KMS-11 (cell line): ENCODE measurements around the gene MPHOSPH8.
"Not testable (repeated sequence)": the region's sequence is repeated elsewhere in the genome, so short reads cannot be mapped to it uniquely, and the experiment has no call there.

ENCODE experiments used
- H2AFZ ChIP-seq: fragments of 200-600 bp; sonication (generic); 2 replicates; pipeline ENCODE4 v1.6.1; 2016; ENCODE audit warnings: antibody characterized with exemption, mixed run types, low read depth
- H3K27ac ChIP-seq: fragments of 200-600 bp; sonication (generic); 2 replicates; pipeline ENCODE4 v1.6.1; 2016; ENCODE audit warnings: mild to moderate bottlenecking, mixed run types
- H3K27me3 ChIP-seq: fragments of 200-600 bp; sonication (generic); 2 replicates; pipeline ENCODE4 v1.6.1; 2017; ENCODE audit warnings: mild to moderate bottlenecking, low read depth, mixed run types, moderate library complexity; ENCODE audit not compliant: insufficient read depth
- H3K36me3 ChIP-seq: fragments of 200-600 bp; sonication (generic); 2 replicates; pipeline ENCODE4 v1.6.1; 2017; ENCODE audit warnings: mild to moderate bottlenecking, mixed run types; ENCODE audit not compliant: insufficient read depth
- H3K4me1 ChIP-seq: fragments of 200-600 bp; sonication (generic); 2 replicates; pipeline ENCODE4 v1.6.1; 2016; ENCODE audit warnings: mild to moderate bottlenecking, low read depth, mixed run types; ENCODE audit not compliant: poor library complexity, severe bottlenecking
- H3K4me2 ChIP-seq: fragments of 200-600 bp; sonication (generic); 2 replicates; pipeline ENCODE4 v1.7.0; 2016; ENCODE audit warnings: mild to moderate bottlenecking, mixed run types
- H3K4me3 ChIP-seq: fragments of 200-600 bp; sonication (generic); IDR thresholded peaks from 2 replicates; pipeline ENCODE4 v1.6.1; 2017; ENCODE audit warnings: low read depth, low read length, mixed read lengths; ENCODE audit not compliant: insufficient read depth
- H3K79me2 ChIP-seq: fragments of 200-600 bp; sonication (generic); 2 replicates; pipeline ENCODE4 v1.6.1; 2016; ENCODE audit warnings: low read depth, mixed run types; ENCODE audit not compliant: insufficient read depth
- H3K9ac ChIP-seq: fragments of 200-600 bp; sonication (generic); 2 replicates; pipeline ENCODE4 v1.6.1; 2016; ENCODE audit warnings: mild to moderate bottlenecking, mixed run types
- H4K20me1 ChIP-seq: fragments of 200-600 bp; sonication (generic); 2 replicates; pipeline ENCODE4 v1.6.1; 2016; ENCODE audit warnings: mild to moderate bottlenecking, mixed run types; ENCODE audit not compliant: insufficient read depth
- TF ChIP-seq, protein P1 (sequence below): fragments of 200-600 bp; sonication (generic); conservative IDR thresholded peaks from 2 replicates; pipeline ENCODE4 v1.6.1; 2017; ENCODE audit warnings: low read depth, mild to moderate bottlenecking, antibody characterized with exemption, low read length, moderate library complexity, mixed read lengths

Gene MPHOSPH8

DNA sequence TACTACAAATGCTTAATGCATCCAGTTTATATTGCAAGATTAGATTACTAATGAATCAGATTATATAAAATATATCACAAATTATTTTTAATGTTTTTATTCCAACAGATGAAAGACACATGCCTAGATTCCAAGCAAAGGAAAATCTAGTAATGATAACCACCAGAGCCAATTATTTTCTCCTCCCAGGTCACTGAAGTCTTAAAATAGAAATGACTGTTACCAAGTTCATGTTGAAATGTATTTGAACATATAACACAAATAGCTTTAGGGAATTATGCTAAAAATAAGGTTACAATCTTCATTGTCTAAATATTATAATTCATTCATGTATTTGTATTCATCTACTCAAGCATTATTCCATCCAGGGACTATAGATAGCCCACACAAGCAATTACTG lies 76.3 kb downstream of the MPHOSPH8 start:
- H2AFZ ChIP-seq, H3K4me3 ChIP-seq, H3K4me1 ChIP-seq, H4K20me1 ChIP-seq, H3K36me3 ChIP-seq, H3K4me2 ChIP-seq, H3K9ac ChIP-seq, H3K27me3 ChIP-seq, H3K79me2 ChIP-seq, H3K27ac ChIP-seq: not testable (repeated sequence)

DNA sequence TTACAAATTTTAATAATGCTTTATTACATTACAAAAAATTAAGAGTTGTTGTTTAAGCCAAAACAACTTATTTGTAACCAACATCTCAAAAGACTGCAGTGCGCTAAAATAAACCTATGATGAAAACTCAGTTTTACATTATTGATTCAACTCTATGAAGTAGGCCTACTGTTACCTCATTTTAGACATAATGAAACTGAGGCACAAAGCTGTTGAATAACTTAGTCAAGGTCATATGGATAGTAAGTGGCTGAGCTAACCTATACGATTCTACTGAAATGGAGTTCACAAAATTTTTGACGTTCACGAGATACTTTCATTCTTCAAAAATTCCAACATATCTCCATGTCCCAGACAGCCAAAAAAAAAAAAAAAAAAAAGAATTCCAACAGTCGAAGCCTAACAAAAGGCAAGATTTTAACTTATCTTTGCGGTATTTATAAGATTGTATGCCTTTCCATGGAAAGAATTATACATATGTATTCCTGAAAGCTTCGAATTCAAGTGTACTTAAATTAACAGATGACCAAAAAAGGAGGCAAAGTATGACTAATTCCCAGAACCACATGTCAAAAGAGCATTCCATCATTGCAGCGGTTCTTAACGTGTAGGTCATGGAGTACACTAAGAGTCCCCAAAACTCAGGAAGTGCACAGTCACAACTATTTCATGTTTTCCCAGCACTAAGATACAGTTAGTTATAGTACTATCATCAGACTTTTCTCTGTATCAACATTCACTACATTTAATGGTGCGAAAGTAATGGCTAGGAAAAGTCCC lies 79.9 kb downstream of the MPHOSPH8 start:
- Histone ChIP-seq H3K27me3 (no peaks in the 10 kb centered on the region), H2AFZ (no peak overlapping the region), H3K4me1 (no peaks in the 10 kb centered on the region), H3K9ac (no peak overlapping the region), H4K20me1 (no peaks in the 10 kb centered on the region), H3K27ac (no peak overlapping the region), H3K4me3 (no peak overlapping the region), H3K4me2 (no peak overlapping the region), H3K36me3 (no peaks in the 10 kb centered on the region), H3K79me2 (no peaks in the 10 kb centered on the region)
- TF ChIP-seq, protein P1, sequence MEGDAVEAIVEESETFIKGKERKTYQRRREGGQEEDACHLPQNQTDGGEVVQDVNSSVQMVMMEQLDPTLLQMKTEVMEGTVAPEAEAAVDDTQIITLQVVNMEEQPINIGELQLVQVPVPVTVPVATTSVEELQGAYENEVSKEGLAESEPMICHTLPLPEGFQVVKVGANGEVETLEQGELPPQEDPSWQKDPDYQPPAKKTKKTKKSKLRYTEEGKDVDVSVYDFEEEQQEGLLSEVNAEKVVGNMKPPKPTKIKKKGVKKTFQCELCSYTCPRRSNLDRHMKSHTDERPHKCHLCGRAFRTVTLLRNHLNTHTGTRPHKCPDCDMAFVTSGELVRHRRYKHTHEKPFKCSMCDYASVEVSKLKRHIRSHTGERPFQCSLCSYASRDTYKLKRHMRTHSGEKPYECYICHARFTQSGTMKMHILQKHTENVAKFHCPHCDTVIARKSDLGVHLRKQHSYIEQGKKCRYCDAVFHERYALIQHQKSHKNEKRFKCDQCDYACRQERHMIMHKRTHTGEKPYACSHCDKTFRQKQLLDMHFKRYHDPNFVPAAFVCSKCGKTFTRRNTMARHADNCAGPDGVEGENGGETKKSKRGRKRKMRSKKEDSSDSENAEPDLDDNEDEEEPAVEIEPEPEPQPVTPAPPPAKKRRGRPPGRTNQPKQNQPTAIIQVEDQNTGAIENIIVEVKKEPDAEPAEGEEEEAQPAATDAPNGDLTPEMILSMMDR: no peak

DNA sequence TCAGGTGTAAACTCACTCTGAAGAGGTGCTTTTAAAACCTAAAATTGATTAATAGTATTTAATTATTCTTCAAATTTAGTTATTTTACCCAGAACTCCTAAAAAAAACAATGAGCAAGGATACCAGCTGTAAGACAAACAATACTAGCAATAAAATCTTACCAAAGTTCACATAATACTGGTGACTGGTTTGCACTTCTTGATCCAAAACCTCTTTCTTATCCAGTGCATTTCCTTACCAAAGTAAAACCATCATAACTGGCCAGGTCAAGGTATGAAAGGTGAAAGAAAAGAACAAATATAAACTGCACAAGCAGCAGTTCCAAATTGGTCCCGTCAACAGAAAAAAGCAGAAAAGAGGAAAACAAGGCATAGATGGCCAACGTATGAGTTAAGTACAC lies 86.6 kb downstream of the MPHOSPH8 start:
- H3K9ac ChIP-seq: no peak overlapping the region
- H3K4me2 ChIP-seq: no peak overlapping the region
- TF ChIP-seq, protein P1: no peak
- no peak overlapping the region for H3K27ac ChIP-seq
- no peaks in the 10 kb centered on the region for H3K4me1 ChIP-seq
- no peaks in the 10 kb centered on the region for H3K36me3 ChIP-seq
- no peaks in the 10 kb centered on the region for H3K27me3 ChIP-seq
- H2AFZ ChIP-seq: no peak overlapping the region
- no peak overlapping the region for H3K4me3 ChIP-seq
- H4K20me1 ChIP-seq: peaks cover 7% of the 10 kb centered on the region; the same call in 1 of the 2 replicates
- H3K79me2 ChIP-seq: peaks cover 6% of the 10 kb centered on the region; the same call in 1 of the 2 replicates
